ENCODE data around the gene DUS3L.
"Not testable (repeated sequence)": the region's sequence is repeated elsewhere in the genome, so short reads cannot be mapped to it uniquely, and the experiment has no call there.

Gene DUS3L

DNA sequence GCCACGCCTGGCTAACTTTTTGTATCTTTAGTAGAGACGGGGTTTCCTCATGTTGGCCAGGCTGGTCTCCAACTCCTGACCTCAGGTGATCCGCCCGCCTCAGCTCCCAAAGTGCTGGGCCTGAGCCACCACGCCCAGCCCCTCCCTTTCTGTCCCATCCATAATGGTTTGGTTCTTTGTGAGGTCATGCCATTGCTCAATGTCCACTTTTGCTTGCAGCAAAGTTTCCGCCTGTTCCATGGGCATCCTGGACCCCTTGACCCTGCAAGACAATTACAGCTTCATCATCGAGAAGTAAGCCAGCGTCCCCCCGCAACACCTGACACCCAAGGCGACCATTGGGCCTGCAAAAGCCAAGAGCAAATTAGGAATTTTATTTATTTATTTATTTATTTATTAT lies 23.0 kb downstream of the DUS3L start:
- H3K4me1 ChIP-seq (ENCODE audit: control insufficient read depth in 1 of 2, insufficient read depth in 1 of 2, low read depth in 1 of 2, low read length in 1 of 2): no peaks in the 10 kb centered on the region
- TF ChIP-seq, protein P1, sequence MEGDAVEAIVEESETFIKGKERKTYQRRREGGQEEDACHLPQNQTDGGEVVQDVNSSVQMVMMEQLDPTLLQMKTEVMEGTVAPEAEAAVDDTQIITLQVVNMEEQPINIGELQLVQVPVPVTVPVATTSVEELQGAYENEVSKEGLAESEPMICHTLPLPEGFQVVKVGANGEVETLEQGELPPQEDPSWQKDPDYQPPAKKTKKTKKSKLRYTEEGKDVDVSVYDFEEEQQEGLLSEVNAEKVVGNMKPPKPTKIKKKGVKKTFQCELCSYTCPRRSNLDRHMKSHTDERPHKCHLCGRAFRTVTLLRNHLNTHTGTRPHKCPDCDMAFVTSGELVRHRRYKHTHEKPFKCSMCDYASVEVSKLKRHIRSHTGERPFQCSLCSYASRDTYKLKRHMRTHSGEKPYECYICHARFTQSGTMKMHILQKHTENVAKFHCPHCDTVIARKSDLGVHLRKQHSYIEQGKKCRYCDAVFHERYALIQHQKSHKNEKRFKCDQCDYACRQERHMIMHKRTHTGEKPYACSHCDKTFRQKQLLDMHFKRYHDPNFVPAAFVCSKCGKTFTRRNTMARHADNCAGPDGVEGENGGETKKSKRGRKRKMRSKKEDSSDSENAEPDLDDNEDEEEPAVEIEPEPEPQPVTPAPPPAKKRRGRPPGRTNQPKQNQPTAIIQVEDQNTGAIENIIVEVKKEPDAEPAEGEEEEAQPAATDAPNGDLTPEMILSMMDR (IDR thresholded peaks at IDR 0.05): no peak
- no peaks in the 10 kb centered on the region for H3K9me3 ChIP-seq
- H3K4me3 ChIP-seq (ENCODE audit: low read depth in 1 of 2, low read length in 1 of 2): no peak overlapping the region
- no peaks in the 10 kb centered on the region for H3K27me3 ChIP-seq
- no peaks in the 10 kb centered on the region for H3K36me3 ChIP-seq
- no peak overlapping the region for H3K27ac ChIP-seq

DNA sequence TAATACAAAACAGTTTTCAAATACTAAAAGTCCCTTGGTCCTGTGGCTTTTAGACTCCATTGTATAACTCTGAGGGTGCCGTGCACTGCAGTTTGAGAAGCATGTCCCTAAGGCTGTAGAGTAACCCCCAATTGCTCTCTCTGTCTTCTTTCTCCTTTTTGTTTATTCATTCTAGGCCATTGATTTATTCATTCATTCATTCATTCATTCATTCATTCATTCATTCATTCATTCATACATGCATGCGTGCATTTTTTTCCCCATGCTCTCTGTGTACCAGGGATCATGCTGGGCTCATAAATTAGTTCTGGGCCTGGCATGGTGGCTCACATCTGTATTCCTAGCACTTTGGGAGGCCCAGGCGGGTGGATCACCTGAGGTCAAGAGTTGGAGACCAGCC lies 25.7 kb downstream of the DUS3L start:
- H3K4me1 ChIP-seq (ENCODE audit: control insufficient read depth in 1 of 2, insufficient read depth in 1 of 2, low read depth in 1 of 2, low read length in 1 of 2): no peaks in the 10 kb centered on the region
- no peaks in the 10 kb centered on the region for H3K9me3 ChIP-seq
- H3K4me3 ChIP-seq (ENCODE audit: low read depth in 1 of 2, low read length in 1 of 2): no peak overlapping the region
- H3K27ac ChIP-seq: no peak overlapping the region
- H3K36me3 ChIP-seq: no peaks in the 10 kb centered on the region
- TF ChIP-seq, protein P1 (IDR thresholded peaks at IDR 0.05): no peak
- H3K27me3 ChIP-seq: no peaks in the 10 kb centered on the region

DNA sequence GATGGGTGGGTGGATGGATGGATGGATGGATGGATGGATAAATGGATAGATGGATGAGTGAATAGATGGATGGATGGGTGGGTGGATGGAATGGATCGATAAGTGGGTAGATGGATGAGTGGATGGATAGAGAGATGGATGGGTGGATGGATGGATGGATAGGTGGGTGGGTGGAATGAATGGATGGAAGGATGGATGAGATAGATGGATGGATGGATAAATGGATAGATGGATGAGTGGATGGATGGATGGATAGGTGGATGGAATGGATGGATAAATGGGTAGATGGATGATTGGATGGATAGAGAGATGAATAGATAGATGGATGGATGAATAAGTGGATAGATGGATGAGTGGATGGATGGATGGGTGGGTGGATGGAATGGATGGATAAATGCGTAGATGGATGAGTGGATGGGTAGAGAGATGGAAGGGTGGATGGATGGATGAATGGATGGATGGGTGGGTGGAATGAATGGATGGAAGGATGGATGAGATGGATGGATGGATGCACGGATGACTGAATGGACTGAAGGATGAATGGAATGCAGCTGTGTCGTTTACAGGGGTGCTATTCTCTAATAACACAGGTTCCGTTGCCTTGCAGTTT lies 28.2 kb downstream of the DUS3L start:
- no peaks in the 10 kb centered on the region for H3K4me1 ChIP-seq (ENCODE audit: control insufficient read depth in 1 of 2, insufficient read depth in 1 of 2, low read depth in 1 of 2, low read length in 1 of 2)
- TF ChIP-seq, protein P1 (IDR thresholded peaks at IDR 0.05): no peak
- no peaks in the 10 kb centered on the region for H3K9me3 ChIP-seq
- H3K27ac ChIP-seq: no peak overlapping the region
- no peaks in the 10 kb centered on the region for H3K27me3 ChIP-seq
- H3K4me3 ChIP-seq (ENCODE audit: low read depth in 1 of 2, low read length in 1 of 2): no peak overlapping the region
- H3K36me3 ChIP-seq: no peaks in the 10 kb centered on the region

DNA sequence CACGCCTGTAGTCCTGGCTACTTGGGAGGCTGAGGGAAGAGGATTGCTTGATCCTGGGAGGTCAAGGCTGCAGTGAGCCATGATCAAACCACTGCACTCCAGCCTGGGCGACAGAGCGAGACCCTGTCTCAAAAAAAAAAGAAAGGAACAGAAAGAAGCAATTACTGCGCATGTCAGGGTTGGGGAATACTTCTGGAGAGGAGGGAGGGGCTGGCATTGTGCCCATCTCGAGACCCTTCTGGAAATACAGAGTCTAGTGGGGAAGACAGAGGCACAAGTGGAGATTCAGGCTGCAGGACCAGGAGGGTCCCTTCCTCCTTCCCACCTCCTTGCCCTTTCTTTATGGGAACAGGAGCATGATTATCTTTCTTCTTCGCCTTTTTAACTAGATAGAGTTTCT lies 37.2 kb downstream of the DUS3L start:
- Histone ChIP-seq H3K4me3 (ENCODE audit: low read depth in 1 of 2, low read length in 1 of 2) (no peak overlapping the region), H3K9me3 (no peaks in the 10 kb centered on the region), H3K4me1 (ENCODE audit: control insufficient read depth in 1 of 2, insufficient read depth in 1 of 2, low read depth in 1 of 2, low read length in 1 of 2) (no peaks in the 10 kb centered on the region), H3K27ac (no peak overlapping the region), H3K36me3 (no peaks in the 10 kb centered on the region), H3K27me3 (no peaks in the 10 kb centered on the region)
- TF ChIP-seq, protein P1 (IDR thresholded peaks at IDR 0.05): no peak

DNA sequence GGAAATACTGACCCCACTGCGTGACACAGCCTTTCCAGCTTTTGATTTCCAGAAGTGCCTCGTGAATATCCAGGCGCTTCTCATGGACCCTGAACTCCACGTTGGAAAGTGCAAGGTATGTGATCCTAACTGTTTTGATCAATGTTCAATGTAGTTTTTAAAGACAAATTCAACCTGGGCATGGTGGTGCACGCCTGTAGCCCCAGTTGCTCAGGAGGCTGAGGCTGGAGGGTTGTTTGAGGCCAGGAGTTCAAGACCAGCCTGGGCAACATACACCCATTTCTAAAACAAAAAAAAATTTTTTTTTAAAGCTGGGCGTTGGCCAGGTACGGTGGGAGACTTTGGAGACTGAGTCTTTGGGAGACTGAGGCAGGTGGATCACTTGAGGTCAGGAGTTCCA lies 39.3 kb downstream of the DUS3L start:
- H3K9me3 ChIP-seq: no peaks in the 10 kb centered on the region
- no peak overlapping the region for H3K27ac ChIP-seq
- no peaks in the 10 kb centered on the region for H3K27me3 ChIP-seq
- TF ChIP-seq, protein P1 (IDR thresholded peaks at IDR 0.05): no peak
- no peak overlapping the region for H3K4me3 ChIP-seq (ENCODE audit: low read depth in 1 of 2, low read length in 1 of 2)
- H3K4me1 ChIP-seq (ENCODE audit: control insufficient read depth in 1 of 2, insufficient read depth in 1 of 2, low read depth in 1 of 2, low read length in 1 of 2): no peaks in the 10 kb centered on the region
- no peaks in the 10 kb centered on the region for H3K36me3 ChIP-seq

DNA sequence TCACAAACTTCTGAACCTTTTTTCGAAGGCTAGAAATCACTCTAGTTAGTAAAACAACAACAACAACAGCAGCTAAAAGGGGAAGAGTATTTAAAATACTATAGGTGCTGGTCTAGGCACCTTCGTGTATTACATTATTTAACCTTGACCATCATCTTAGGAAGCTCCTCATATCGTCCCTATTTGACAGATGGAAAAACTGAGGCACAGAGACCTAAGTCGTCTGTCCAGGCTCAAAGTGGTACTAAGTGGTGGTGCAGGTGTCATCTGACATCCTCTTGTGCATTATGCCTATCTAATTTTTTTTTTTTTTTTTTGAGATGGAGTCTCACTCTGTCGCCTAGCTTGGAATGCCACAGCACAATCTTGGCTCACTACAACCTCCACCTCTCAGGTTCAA lies 41.5 kb downstream of the DUS3L start:
- Histone ChIP-seq H3K27ac (no peak overlapping the region), H3K9me3 (no peaks in the 10 kb centered on the region), H3K36me3 (no peaks in the 10 kb centered on the region), H3K4me1 (ENCODE audit: control insufficient read depth in 1 of 2, insufficient read depth in 1 of 2, low read depth in 1 of 2, low read length in 1 of 2) (no peaks in the 10 kb centered on the region), H3K27me3 (peaks cover 6% of the 10 kb centered on the region), H3K4me3 (ENCODE audit: low read depth in 1 of 2, low read length in 1 of 2) (no peak overlapping the region)
- TF ChIP-seq, protein P1 (IDR thresholded peaks at IDR 0.05): no peak

DNA sequence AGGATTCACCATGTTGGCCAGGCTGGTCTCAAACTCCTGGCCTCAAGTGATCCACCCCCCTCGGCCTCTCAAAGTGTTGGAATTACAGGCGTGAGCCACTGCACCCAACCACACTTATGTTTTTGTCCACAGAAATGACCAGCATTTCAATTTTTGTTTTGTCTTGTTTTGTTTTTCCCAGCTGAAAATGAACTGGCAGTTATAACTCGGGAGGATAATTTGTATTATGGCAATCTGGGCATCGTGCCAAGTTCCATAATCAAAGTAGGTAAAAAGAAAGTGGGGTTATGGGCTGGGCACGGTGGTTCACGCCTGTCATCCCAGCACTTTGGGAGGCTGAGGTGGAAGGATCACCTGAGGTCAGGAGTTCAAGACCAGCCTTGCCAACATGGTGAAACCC lies 42.0 kb downstream of the DUS3L start:
- not testable (repeated sequence) for H3K4me3 ChIP-seq (ENCODE audit: low read depth in 1 of 2, low read length in 1 of 2); H3K36me3 ChIP-seq; H3K27me3 ChIP-seq; H3K9me3 ChIP-seq; H3K27ac ChIP-seq; H3K4me1 ChIP-seq (ENCODE audit: control insufficient read depth in 1 of 2, insufficient read depth in 1 of 2, low read depth in 1 of 2, low read length in 1 of 2)

DNA sequence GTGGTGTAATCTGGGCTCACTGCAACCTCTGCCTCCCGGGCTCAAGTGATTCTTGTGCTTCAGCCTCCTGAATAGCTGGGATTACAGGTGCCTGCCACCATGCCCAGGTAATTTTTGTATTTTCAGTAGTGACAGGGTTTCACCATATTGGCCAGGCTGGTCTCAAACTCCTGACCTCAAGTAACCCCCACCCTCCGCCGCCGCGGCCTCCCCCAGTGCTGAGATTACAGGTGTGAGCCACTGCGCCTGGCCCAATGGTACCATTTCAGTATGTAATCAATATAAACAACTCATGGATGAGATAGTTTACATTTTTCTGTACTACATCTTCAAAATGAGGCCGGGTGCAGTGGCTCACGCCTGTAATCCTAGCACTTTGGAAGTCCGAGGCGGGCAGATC lies 46.0 kb downstream of the DUS3L start:
- H3K4me1 ChIP-seq (ENCODE audit: control insufficient read depth in 1 of 2, insufficient read depth in 1 of 2, low read depth in 1 of 2, low read length in 1 of 2); H3K27me3 ChIP-seq; H3K36me3 ChIP-seq; H3K9me3 ChIP-seq; H3K27ac ChIP-seq; H3K4me3 ChIP-seq (ENCODE audit: low read depth in 1 of 2, low read length in 1 of 2): not testable (repeated sequence)
